Measurements from ENCODE around the gene BRICD5. TPM values are rescaled to one million over a fixed set of nuclear protein-coding genes. Genes with fewer than 3 reads are reported as not detected.

BRICD5 gene
- total and polyA plus RNA-seq, 5 donors from 2014 or later: 0.08 to 10.9 (median 0.33) TPM; not detected in 2

DNA sequence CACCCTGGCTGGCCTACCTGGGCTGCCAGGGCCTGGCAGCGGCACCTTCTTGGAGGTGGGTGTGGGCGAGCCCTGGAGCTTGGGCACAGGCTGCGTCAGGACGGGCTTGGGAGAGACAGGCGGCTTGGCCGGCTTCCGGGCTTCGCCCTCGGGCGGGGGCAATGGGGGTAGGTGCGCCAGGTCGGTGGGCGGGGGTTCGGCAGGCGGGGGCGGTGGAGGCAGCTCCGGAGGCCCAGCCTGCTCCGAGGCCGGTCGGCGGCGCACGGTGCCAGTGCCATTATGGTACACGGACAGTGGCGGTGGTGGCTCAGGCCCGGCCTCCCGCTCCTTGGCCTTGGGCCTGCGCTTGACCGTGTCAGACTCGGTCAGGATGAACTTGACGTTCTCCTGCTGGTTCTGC lies 31.1 kb downstream of the BRICD5 start:
- H3K4me1 Mint-ChIP-seq: no peaks in the 10 kb centered on the region
- DNase-seq (no peak), ATAC-seq (ENCODE audit: low read depth in 2 of 2) (no peak)
- Histone ChIP-seq H3K27me3 (ENCODE audit: control insufficient read depth, insufficient read depth, low read length) (no peaks in the 10 kb centered on the region), H3K36me3 (ENCODE audit: control insufficient read depth, insufficient read depth, low read length) (peaks cover 18% of the 10 kb centered on the region), H3K4me1 (ENCODE audit: control insufficient read depth, insufficient read depth, low read length, poor library complexity, severe bottlenecking) (no peaks in the 10 kb centered on the region), H3K9me3 (ENCODE audit: control insufficient read depth in 2 of 2, low read length in 2 of 2) (no peaks in the 10 kb centered on the region), H3K4me3 (ENCODE audit: low read depth, low read length) (no peak overlapping the region), H3K27ac (ENCODE audit: insufficient read depth, low read length, poor library complexity, severe bottlenecking) (no peak overlapping the region)
- H3K27me3 Mint-ChIP-seq: no peaks in the 10 kb centered on the region
- H3K4me3 Mint-ChIP-seq: no peak overlapping the region
- H3K36me3 Mint-ChIP-seq: peaks cover 3% of the 10 kb centered on the region
- no peaks in the 10 kb centered on the region for H3K9me3 Mint-ChIP-seq
- no peak overlapping the region for H3K27ac Mint-ChIP-seq

DNA sequence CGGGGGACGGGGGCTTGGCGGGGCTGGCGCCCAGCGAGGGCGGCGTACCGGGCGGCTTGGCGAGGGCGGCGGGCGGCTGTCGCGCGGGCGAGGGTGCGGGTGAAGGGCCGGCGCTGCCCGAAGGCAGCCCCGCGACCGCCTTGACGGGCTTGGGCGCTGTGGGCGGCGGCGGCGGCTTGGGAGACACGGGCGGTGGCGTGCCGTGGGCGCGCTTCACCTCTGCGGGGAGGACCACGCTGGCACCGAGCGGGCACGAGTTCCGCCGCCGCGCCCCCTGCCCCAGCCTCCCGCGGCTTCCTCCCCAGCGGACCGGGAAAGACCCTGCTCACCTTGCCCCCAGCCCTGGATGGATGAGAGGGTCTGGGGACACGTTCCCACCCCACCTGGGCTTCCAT lies 31.6 kb downstream of the BRICD5 start:
- Histone ChIP-seq H3K4me1 (ENCODE audit: control insufficient read depth, insufficient read depth, low read length, poor library complexity, severe bottlenecking) (no peaks in the 10 kb centered on the region), H3K9me3 (ENCODE audit: control insufficient read depth in 2 of 2, low read length in 2 of 2) (no peaks in the 10 kb centered on the region), H3K27me3 (ENCODE audit: control insufficient read depth, insufficient read depth, low read length) (no peaks in the 10 kb centered on the region), H3K4me3 (ENCODE audit: low read depth, low read length) (no peak overlapping the region), H3K36me3 (ENCODE audit: control insufficient read depth, insufficient read depth, low read length) (peaks cover 23% of the 10 kb centered on the region), H3K27ac (ENCODE audit: insufficient read depth, low read length, poor library complexity, severe bottlenecking) (no peak overlapping the region)
- no peaks in the 10 kb centered on the region for H3K27me3 Mint-ChIP-seq
- no peaks in the 10 kb centered on the region for H3K9me3 Mint-ChIP-seq
- DNase-seq (no peak), ATAC-seq (ENCODE audit: low read depth in 2 of 2) (no peak)
- H3K4me3 Mint-ChIP-seq: no peak overlapping the region
- no peaks in the 10 kb centered on the region for H3K4me1 Mint-ChIP-seq
- peaks cover 5% of the 10 kb centered on the region for H3K36me3 Mint-ChIP-seq
- no peak overlapping the region for H3K27ac Mint-ChIP-seq

DNA sequence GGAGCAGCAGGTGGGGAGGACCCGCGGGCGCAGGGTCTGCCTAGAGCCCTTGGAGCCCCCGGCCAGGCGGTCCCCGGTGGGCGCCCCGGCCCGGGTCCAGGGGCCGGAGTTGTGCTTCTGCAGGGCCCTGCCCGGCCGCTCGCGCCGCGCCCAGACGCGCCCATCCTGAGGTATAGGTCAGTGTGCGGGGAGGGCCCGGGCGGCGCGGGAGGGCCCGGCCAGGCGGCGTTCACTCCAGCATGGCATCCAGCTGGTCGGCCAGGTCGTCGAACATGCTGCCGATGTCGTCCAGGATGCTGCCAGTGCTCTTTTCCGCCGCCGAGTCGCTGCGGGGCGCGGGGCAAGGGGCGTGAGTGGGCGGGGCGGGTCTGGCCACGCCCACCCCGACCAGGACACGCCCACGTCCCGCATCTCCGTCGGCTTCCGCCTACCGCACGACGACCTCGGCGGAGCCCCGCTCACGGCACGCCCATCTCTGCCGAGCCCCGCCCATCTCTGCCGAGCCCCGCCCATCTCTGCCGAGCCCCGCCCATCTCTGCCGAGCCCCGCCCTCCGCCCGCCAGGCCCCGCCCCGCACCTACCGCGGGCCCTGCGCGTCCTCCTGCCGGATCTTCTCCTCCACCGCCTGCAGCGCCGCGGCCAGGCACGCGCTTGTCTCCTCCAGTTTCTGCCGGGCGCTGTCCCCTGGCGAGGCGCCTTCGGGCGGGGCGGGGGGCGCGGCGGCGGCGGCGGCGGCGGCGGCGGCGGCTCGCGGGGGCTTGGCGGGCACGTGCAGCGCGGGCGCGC lies 32.1 kb downstream of the BRICD5 start:
- Histone ChIP-seq H3K9me3 (ENCODE audit: control insufficient read depth in 2 of 2, low read length in 2 of 2) (no peaks in the 10 kb centered on the region), H3K4me1 (ENCODE audit: control insufficient read depth, insufficient read depth, low read length, poor library complexity, severe bottlenecking) (no peaks in the 10 kb centered on the region), H3K36me3 (ENCODE audit: control insufficient read depth, insufficient read depth, low read length) (peaks cover 25% of the 10 kb centered on the region), H3K4me3 (ENCODE audit: low read depth, low read length) (no peak overlapping the region), H3K27me3 (ENCODE audit: control insufficient read depth, insufficient read depth, low read length) (no peaks in the 10 kb centered on the region), H3K27ac (ENCODE audit: insufficient read depth, low read length, poor library complexity, severe bottlenecking) (no peak overlapping the region)
- Mint-ChIP-seq H3K4me1 (no peaks in the 10 kb centered on the region), H3K27ac (no peak overlapping the region), H3K9me3 (no peaks in the 10 kb centered on the region), H3K4me3 (no peak overlapping the region), H3K36me3 (peaks cover 8% of the 10 kb centered on the region), H3K27me3 (no peaks in the 10 kb centered on the region)
- ATAC-seq (ENCODE audit: low read depth in 2 of 2): peak; percentile 37 to 54
- DNase-seq: peak; percentile 19 to 23 (median 22)

DNA sequence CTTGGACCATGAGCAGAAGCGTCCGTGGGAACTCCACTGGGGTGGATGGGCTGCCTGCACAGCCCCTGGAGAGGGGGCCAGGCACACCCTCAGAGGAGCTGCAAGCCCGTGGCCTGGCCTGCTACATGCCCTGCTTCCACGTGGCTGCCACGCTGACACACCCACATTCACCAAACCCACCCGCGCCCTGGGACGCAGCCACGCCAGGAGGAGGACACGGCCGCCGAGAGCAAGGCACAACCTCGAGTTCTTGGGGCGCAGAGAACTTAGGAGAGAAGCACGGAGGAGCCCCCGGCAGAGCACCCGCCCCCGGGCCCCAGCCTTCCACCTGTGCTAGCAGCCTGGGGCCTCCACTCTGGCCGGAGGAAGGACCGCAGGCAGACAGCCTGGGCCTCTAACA lies 33.1 kb downstream of the BRICD5 start:
- ATAC-seq (ENCODE audit: low read depth in 2 of 2) (no peak), DNase-seq (no peak)
- H3K27ac Mint-ChIP-seq: no peak overlapping the region
- Histone ChIP-seq H3K4me1 (ENCODE audit: control insufficient read depth, insufficient read depth, low read length, poor library complexity, severe bottlenecking) (no peaks in the 10 kb centered on the region), H3K27ac (ENCODE audit: insufficient read depth, low read length, poor library complexity, severe bottlenecking) (no peak overlapping the region), H3K27me3 (ENCODE audit: control insufficient read depth, insufficient read depth, low read length) (no peaks in the 10 kb centered on the region), H3K36me3 (ENCODE audit: control insufficient read depth, insufficient read depth, low read length) (peaks cover 25% of the 10 kb centered on the region), H3K9me3 (ENCODE audit: control insufficient read depth in 2 of 2, low read length in 2 of 2) (no peaks in the 10 kb centered on the region), H3K4me3 (ENCODE audit: low read depth, low read length) (no peak overlapping the region)
- no peaks in the 10 kb centered on the region for H3K4me1 Mint-ChIP-seq
- H3K36me3 Mint-ChIP-seq: peaks cover 8% of the 10 kb centered on the region
- no peak overlapping the region for H3K4me3 Mint-ChIP-seq
- H3K9me3 Mint-ChIP-seq: no peaks in the 10 kb centered on the region
- H3K27me3 Mint-ChIP-seq: no peaks in the 10 kb centered on the region

DNA sequence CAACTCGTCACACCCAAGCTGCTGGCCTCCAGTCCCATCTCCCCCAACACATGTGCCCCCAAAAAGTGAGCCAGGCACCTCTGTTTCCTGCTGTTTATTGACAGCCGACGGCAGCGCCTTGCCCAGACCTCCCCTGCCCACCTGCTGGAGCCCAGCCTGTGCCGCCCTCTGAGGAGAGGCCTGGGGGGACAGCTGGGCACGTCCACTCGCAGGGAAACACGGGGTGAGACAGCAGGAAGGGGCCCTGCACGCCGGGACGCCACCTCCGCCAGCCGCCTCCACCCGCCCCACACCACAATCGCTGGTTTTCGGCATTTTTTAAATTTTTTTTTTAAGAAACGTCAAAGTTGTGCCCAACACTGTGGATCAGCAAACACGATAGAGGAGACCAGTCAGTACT lies 33.6 kb downstream of the BRICD5 start:
- Histone ChIP-seq H3K36me3 (ENCODE audit: control insufficient read depth, insufficient read depth, low read length) (peaks cover 25% of the 10 kb centered on the region), H3K4me1 (ENCODE audit: control insufficient read depth, insufficient read depth, low read length, poor library complexity, severe bottlenecking) (no peaks in the 10 kb centered on the region), H3K4me3 (ENCODE audit: low read depth, low read length) (no peak overlapping the region), H3K27ac (ENCODE audit: insufficient read depth, low read length, poor library complexity, severe bottlenecking) (no peak overlapping the region), H3K9me3 (ENCODE audit: control insufficient read depth in 2 of 2, low read length in 2 of 2) (no peaks in the 10 kb centered on the region), H3K27me3 (ENCODE audit: control insufficient read depth, insufficient read depth, low read length) (no peaks in the 10 kb centered on the region)
- ATAC-seq (ENCODE audit: low read depth in 2 of 2): no peak
- DNase-seq: no peak
- H3K9me3 Mint-ChIP-seq: no peaks in the 10 kb centered on the region
- H3K27ac Mint-ChIP-seq: no peak overlapping the region
- no peak overlapping the region for H3K4me3 Mint-ChIP-seq
- no peaks in the 10 kb centered on the region for H3K4me1 Mint-ChIP-seq
- H3K36me3 Mint-ChIP-seq: peaks cover 8% of the 10 kb centered on the region
- no peaks in the 10 kb centered on the region for H3K27me3 Mint-ChIP-seq

DNA sequence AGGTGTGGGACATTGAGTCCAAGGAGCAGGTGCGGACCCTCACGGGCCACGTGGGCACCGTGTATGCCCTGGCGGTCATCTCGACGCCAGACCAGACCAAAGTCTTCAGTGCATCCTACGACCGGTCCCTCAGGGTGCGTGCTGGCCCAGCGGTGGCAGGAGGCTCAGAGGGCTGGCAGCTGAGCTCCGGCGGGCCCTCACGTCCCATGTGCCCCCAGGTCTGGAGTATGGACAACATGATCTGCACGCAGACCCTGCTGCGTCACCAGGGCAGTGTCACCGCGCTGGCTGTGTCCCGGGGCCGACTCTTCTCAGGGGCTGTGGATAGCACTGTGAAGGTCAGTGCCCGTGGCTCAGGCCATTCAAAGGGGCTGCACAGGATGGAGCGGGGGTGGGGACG lies 34.6 kb downstream of the BRICD5 start:
- Mint-ChIP-seq H3K27ac (no peak overlapping the region), H3K36me3 (peaks cover 11% of the 10 kb centered on the region), H3K9me3 (no peaks in the 10 kb centered on the region), H3K4me3 (no peak overlapping the region), H3K27me3 (no peaks in the 10 kb centered on the region), H3K4me1 (no peaks in the 10 kb centered on the region)
- Histone ChIP-seq H3K27me3 (ENCODE audit: control insufficient read depth, insufficient read depth, low read length) (no peaks in the 10 kb centered on the region), H3K4me1 (ENCODE audit: control insufficient read depth, insufficient read depth, low read length, poor library complexity, severe bottlenecking) (no peaks in the 10 kb centered on the region), H3K27ac (ENCODE audit: insufficient read depth, low read length, poor library complexity, severe bottlenecking) (no peak overlapping the region), H3K4me3 (ENCODE audit: low read depth, low read length) (no peak overlapping the region), H3K9me3 (ENCODE audit: control insufficient read depth in 2 of 2, low read length in 2 of 2) (no peaks in the 10 kb centered on the region), H3K36me3 (ENCODE audit: control insufficient read depth, insufficient read depth, low read length) (peaks cover 25% of the 10 kb centered on the region)
- DNase-seq: no peak
- ATAC-seq (ENCODE audit: low read depth in 2 of 2): no peak

DNA sequence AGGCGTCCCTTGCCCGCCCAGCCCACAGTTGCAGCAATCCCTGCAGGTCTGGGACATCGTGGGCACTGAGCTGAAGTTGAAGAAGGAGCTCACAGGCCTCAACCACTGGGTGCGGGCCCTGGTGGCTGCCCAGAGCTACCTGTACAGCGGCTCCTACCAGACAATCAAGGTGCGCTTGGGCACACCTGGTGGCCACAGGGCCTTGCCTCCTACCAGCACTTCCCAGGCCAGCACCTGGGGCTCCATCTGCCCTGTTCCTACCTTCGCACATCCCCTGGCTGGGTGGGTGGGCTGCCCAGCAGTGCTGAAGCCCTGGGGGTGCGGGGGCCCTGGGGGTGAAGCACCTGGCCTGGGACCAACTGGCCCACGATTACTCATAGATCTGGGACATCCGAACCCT lies 35.2 kb downstream of the BRICD5 start:
- no peaks in the 10 kb centered on the region for H3K27me3 Mint-ChIP-seq
- no peaks in the 10 kb centered on the region for H3K9me3 ChIP-seq (ENCODE audit: control insufficient read depth in 2 of 2, low read length in 2 of 2)
- H3K36me3 ChIP-seq (ENCODE audit: control insufficient read depth, insufficient read depth, low read length): peaks cover 25% of the 10 kb centered on the region
- H3K4me1 Mint-ChIP-seq: no peaks in the 10 kb centered on the region
- H3K4me3 Mint-ChIP-seq: no peak overlapping the region
- no peaks in the 10 kb centered on the region for H3K27me3 ChIP-seq (ENCODE audit: control insufficient read depth, insufficient read depth, low read length)
- no peaks in the 10 kb centered on the region for H3K9me3 Mint-ChIP-seq
- peaks cover 11% of the 10 kb centered on the region for H3K36me3 Mint-ChIP-seq
- no peaks in the 10 kb centered on the region for H3K4me1 ChIP-seq (ENCODE audit: control insufficient read depth, insufficient read depth, low read length, poor library complexity, severe bottlenecking)
- H3K27ac ChIP-seq (ENCODE audit: insufficient read depth, low read length, poor library complexity, severe bottlenecking): no peak overlapping the region
- DNase-seq (no peak), ATAC-seq (ENCODE audit: low read depth in 2 of 2) (no peak)
- H3K4me3 ChIP-seq (ENCODE audit: low read depth, low read length): no peak overlapping the region
- no peak overlapping the region for H3K27ac Mint-ChIP-seq

DNA sequence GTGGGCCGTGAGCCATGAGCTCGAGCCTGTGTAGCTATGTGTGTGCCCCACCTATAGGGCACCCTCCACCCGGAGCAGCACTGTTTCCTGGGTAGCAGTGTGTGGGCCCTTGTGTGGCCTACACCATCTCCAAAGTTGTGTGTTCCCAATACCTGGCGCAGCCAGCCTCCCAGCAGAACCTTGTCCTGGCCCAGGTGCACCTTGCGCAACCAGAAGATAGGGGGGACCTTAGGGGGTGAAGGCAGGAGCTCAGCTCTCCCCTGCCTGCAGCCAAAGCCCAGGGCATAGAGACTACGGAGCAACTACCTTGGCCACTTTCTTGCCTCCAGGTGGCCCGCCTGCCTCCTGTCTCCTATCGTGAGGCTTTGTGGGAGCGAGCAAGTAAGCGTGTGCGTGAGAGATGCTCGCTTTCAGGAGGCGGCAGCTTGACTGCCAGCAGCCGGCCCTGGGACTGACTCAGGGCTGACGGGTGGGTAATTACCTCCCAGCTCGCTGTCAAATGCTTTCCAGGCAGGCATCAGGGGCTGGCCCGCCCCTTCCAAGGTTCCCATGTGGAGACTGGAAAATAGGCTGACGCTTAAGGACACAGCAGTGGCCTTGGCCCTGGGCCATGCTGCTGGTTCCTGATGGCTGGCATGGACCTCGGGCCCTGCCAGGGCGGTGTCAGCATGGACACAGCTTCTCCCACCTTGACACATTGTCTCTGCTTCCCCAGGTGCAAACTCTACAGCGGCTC lies 36.1 kb downstream of the BRICD5 start:
- Histone ChIP-seq H3K36me3 (ENCODE audit: control insufficient read depth, insufficient read depth, low read length) (peaks cover 25% of the 10 kb centered on the region), H3K4me1 (ENCODE audit: control insufficient read depth, insufficient read depth, low read length, poor library complexity, severe bottlenecking) (no peaks in the 10 kb centered on the region), H3K9me3 (ENCODE audit: control insufficient read depth in 2 of 2, low read length in 2 of 2) (no peaks in the 10 kb centered on the region), H3K4me3 (ENCODE audit: low read depth, low read length) (no peak overlapping the region), H3K27ac (ENCODE audit: insufficient read depth, low read length, poor library complexity, severe bottlenecking) (no peak overlapping the region), H3K27me3 (ENCODE audit: control insufficient read depth, insufficient read depth, low read length) (no peaks in the 10 kb centered on the region)
- Mint-ChIP-seq H3K36me3 (peaks cover 11% of the 10 kb centered on the region), H3K4me1 (no peaks in the 10 kb centered on the region), H3K27me3 (no peaks in the 10 kb centered on the region), H3K4me3 (no peak overlapping the region), H3K27ac (no peak overlapping the region), H3K9me3 (no peaks in the 10 kb centered on the region)
- ATAC-seq (ENCODE audit: low read depth in 2 of 2): no peak
- DNase-seq: no peak
